GM10266 (cell line): ENCODE measurements around the gene OCEL1.

Experiments
- DNase-seq: peaks from one replicate; pipeline ENCODE4 v3.0.0; 2012; ENCODE audit errors: extremely low spot score
- TF ChIP-seq, protein P1 (sequence below): IDR thresholded peaks from 2 replicates; pipeline ENCODE4 v1.5.1; 2012; ENCODE audit warnings: mild to moderate bottlenecking, low read depth; ENCODE audit not compliant: control insufficient read depth, insufficient read depth; ENCODE audit errors: missing control alignments

Gene OCEL1

DNA sequence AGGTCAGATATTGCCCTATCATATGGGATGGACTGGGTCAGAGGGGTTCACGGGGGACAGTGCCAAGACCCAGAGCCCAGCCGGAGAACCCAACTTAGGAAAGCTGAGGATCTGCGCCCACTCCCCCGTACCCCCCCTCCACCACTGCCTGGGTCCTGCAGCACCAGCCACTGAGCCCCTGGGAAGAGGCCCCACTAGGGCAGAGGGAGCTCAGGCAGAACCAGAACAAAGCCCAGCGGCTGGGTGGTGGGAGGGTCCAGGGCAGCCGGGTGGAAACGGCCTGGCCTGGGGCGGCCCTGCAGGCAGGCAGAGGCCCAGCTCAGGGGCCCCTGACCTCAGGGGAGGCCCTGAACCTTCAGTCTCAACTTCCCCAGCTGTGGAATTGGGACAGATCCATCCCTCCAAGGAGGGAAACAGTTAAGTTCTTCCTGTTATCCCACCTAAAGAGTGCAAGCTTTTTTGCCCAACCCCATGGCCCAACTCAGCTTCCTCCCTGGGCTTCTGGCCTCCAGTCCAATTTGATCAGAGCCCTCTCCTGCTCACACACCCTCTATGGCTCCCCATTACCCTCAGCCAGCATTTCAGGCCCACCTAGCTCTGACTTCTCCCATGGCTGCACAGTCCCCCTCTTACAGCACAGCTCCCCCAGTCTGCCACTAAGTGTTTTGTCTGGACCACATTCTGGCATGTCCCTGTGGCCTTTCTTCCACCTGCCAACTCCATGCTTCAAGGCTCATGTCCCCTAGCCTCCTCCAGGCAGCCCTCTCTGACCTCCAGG, 16.6 kb downstream of the OCEL1 start:
- TF ChIP-seq, protein P1, sequence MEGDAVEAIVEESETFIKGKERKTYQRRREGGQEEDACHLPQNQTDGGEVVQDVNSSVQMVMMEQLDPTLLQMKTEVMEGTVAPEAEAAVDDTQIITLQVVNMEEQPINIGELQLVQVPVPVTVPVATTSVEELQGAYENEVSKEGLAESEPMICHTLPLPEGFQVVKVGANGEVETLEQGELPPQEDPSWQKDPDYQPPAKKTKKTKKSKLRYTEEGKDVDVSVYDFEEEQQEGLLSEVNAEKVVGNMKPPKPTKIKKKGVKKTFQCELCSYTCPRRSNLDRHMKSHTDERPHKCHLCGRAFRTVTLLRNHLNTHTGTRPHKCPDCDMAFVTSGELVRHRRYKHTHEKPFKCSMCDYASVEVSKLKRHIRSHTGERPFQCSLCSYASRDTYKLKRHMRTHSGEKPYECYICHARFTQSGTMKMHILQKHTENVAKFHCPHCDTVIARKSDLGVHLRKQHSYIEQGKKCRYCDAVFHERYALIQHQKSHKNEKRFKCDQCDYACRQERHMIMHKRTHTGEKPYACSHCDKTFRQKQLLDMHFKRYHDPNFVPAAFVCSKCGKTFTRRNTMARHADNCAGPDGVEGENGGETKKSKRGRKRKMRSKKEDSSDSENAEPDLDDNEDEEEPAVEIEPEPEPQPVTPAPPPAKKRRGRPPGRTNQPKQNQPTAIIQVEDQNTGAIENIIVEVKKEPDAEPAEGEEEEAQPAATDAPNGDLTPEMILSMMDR, result no peak
- no peak for DNase-seq

DNA sequence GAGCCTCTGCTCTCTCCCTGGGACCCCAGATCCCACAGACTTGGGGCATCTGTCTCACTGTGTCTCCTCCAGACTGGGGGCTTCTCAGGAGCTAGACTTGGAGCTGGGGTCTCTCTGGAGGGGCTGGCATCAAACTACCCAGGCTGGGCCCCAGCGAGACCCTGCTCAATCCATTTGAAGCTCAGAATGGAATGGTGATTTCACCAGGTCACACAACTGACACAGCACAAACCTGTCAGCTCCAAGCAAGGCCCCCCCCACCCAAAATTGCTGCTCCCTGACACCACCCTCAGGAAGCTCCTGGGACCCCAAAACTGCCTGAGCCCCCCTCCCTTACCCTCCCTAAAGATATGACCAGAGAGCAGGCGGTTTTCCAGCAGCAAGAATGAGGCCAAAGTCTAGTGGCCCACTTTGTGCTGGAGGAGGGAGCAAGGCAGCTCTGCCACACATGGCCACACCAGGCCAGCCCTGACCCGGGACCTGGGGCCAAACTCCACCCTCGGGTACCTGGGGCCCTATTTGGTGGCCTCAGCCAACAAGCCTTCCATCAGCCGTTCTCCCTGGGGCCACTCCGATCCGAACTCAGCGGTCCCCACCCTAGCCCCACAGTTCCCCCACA, 17.3 kb downstream of the OCEL1 start:
- TF ChIP-seq, protein P1, result no peak
- DNase-seq, result no peak

DNA sequence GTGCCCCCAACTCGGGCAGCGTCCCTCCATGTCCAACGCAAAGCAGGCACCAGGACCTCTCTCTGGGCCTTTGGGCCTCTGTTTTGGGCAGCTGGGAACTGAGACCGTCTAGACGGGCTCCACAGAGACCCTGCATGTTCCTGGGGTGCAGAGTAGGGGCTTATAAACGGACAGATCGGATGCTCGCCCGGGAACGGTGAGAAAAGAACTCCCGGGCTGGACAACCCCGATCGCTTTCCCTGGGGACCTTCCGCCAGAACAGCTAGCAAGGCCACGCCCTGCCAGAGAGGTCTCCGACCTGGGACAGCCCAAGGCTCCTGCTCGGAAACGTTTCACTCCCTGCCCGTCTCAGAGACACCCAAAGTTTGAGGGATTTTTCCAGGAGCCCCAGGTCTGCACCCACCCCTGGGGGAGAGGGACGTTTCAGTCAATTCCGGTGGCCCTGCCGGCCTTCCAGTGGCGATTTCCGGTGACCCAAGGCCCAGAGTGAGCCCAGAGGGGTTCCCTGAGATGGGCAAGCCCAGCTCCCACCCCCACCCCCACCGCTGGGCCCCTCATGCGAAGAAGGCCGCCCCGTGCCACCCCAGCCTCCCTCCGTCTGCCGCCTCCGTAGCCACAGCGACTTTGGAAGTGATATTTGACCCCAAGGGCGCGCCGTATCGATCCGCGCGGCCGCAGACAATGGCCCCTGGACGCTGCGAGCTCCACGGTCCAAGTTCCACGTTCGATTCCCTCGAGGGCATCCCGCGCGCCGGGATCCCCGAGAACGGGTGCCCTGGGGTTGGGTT, 18.0 kb downstream of the OCEL1 start:
- TF ChIP-seq, protein P1, result no peak
- no peak for DNase-seq

DNA sequence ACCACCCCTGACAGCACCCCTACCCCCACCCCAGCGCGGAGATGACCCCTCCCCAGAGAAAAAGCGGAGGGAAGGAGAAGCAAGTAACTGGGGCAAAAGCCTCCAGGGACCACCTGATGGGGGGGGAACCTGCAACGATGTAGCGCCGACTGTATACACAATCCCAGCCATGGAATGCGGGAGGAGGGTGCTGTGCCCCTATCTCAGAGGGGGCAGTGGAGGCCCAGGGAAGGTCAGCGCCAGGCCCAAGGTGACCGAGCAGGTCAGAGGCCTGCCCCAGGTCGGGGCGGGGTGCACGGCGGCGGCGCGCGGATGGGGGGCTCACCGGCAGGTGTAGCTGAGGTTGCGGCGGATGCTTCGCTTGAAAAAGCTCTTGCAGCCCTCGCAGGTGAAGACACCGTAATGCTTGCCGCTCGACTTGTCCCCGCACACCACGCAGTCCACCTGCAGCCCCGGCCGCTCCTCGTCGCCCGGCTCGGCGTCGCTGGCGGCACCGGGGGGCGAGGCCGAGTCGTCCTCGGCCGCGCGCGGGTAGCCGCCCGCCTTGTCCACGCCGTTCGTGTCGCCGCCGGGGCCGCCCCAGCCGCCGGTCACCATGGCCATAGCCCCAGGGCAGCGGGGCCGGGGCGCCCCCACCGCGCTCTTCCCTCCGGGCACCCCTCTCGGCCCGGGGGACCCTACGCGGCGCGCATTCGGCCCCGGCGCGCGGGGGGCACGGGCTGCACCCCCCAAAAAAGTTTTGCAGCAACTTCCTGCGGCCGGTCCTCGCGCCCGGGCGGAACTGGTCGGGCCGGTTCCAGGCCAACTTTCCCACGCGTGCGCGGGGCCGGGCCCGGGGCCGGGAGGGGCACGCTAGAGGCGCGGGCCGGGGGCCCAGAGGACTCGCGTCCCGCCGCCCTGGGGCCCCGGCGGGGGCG, 18.9 kb downstream of the OCEL1 start:
- TF ChIP-seq, protein P1, result no peak
- no peak for DNase-seq

DNA sequence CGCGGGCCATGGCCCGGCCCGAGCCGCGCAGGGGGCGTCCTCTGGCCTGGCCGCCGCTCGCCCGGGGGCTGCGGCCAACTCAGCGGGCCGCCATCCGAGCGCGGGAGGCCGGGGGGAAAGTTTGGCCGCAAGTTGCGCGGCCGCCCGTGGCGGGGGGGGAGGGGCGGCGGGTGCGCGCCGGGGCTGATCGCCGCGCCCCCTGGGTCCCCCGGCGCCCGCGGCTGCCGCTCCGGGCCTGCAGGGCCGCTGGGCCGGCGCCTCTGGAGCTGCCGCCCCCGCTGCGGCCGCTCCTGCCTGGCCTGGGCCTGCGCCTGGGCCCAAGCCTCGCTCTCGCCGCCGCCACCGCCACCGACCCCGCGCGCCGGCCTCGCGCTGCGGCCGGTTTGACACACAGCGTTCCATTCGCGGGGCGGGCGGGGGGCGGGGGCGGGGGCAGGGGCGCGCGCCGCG, 19.5 kb downstream of the OCEL1 start, which contains the start of gene NR2F6:
Gene NR2F6 (minus strand): TSS at position 385 of the 450 bp plus-strand sequence. CDS start 699 bp downstream, outside the sequence.
- TF ChIP-seq, protein P1, result no peak
- DNase-seq, result no peak

- DNase-seq, result no peak
Measured at GRCh38 chr19:17246681-17247425, 20.8 kb downstream of the OCEL1 start.

More at GRCh38 chr19:17246681-17247425, 20.8 kb downstream of the OCEL1 start:
- TF ChIP-seq, protein P1, result no peak
